Activated effector memory CD4-positive, alpha-beta T cell treated with anti-CD3 and anti-CD28 coated beads, Interleukin-2, amount 50 U/mL, for 16 hours (primary cell): ENCODE results near the gene PROS1.
"Not testable (repeated sequence)": the region's sequence is repeated elsewhere in the genome, so short reads cannot be mapped to it uniquely, and the experiment has no call there.

Source experiments
- DNase-seq: peaks from one replicate; pipeline ENCODE4 v3.0.0-alpha.2; 2020

The PROS1 gene

DNA sequence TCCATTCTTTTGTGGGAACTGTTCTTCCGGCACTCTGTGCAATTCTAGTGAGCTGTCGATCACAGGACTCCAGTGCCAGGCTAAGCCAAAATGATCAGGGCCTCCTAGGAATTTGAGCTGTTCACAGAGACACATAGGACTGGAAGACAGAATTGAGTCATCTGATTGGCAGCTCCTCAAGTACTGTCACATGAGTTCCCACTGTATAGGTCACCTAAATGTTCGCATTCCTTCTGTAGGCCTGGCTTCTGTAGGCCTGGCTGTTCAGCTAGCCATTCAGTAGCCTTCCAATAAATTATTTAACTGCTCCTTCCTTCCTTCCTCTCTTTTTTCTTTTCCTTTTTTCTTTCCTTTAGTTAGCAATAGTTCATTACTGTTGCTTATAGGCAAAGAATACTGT lies 4.3 kb downstream of the PROS1 start:
- DNase-seq = no peak

GRCh38 chr3:93965106-93965505 lies 8.6 kb downstream of the PROS1 start:
- DNase-seq = not testable (repeated sequence)

DNA sequence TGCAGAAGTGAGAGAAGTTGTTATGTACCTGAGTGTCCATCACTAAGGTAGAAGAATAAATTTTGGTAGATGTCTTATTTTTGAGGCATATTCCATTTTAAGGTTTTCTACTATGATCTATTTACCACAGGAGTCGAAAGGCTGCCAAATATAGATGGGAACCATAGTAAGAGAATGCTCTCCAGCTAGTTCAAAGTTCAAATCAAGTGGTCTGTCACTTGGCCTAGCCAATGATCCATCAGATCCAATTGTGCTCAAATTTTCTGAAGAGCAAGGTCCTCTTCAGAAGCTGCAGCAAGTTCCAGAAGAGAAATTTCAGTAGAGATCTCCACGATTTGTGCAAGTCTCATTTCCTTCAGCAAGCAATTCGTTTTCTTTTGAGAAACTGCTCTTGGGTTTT lies 10.9 kb downstream of the PROS1 start:
- DNase-seq = no peak

DNA sequence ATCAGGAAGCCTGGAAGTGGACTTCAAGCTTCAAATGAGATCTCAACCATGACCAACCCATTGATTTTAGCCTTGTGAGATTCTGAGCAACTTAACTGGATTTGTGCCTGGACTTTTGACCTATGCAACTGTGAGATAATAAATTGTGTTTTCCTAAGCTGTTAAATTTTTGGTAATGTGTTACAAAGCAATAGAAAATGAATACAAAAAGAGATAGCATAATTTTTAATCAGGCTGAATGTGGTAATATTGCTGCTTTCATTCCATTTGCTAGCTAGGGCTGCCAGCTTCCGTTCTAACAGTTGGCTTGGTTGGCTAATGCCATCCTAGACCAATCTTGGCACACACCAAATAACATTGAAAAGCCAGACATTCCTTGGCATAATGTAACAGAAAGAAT lies 12.2 kb downstream of the PROS1 start:
- no peak for DNase-seq

DNA sequence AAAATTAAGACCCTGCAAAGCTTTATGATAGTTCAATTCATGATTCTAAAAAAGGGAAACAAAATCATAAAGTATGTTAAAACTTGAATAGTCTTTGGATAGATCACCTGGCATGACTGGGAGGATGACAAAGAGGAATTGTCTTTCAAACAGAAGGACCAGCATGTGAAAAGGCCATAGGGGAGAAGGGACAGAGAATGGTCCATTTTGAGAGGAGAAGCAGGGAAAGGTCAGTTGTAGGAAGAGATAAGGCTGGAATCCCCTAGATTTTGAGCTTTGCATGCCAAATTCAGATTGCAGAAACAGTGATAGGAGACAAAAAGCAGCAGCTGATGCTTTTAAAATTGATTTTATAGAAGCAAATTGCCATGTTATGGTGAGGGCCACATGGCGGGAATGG lies 12.7 kb downstream of the PROS1 start:
- DNase-seq = no peak

- not testable (repeated sequence) for DNase-seq
Observed at GRCh38 chr3:93949958-93950357, 23.7 kb downstream of the PROS1 start.

GRCh38 chr3:93937485-93937884 lies 36.2 kb downstream of the PROS1 start:
- not testable (repeated sequence) for DNase-seq

DNA sequence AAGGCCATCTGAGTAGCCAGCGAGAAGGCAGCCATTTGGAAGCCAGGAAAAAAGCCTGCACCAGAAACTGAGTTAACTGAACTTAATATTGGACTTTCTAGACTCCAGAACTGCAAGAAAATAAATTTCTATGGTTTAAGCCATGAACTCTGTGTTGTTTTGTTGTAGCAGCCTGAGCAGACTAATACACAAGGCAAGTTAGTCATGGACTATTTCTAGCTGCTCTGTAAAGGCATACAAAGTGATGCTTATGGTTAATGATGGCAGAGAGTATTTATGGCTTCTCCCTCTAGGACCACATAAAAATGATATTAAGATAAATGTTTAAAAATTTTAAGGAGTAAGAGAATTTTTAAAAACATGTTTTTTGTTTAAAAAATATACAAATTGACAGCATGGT lies 37.1 kb downstream of the PROS1 start:
- DNase-seq = no peak

- DNase-seq = no peak
Observed at GRCh38 chr3:93934366-93935046, 39.2 kb downstream of the PROS1 start.

- no peak for DNase-seq
Observed at GRCh38 chr3:93931597-93932229, 42.0 kb downstream of the PROS1 start.

DNA sequence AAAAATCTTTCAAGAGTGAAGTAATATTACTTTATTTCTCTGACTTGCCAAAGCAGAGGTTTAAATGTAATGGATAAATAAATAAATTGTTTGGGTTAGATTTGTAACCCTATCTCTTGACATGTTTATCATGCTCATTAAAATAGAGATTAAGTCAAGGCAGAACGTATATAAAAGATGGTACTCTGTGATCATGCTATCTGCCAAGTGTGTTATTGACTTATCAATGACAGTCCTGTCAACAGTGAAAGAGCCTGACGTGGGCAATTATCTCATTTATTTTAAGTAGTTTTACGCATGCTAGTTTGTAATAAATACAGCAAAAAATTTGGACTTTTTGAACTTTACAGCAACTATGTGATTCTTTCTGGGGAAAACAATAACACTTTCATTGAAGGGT lies 43.7 kb downstream of the PROS1 start:
- no peak for DNase-seq

DNA sequence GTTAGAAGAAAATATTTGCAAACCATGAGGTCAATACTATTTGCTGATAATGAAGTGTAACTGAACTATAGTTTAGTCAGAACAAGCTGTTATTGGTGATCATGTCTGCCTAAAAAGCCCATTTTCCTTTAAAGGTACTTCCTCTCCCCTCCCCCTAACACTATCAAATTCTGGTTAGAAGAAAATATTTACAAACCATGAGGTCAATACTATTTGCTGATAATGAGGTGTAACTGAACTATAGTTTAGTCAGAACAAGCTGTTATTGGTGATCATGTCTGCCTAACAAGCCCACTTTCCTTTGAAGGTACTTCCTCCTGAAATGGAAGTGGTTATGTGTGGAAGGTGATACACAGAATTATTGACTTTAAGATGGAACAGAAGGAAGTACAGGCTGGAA lies 46.9 kb downstream of the PROS1 start:
- no peak for DNase-seq

GRCh38 chr3:93924491-93924890 lies 49.2 kb downstream of the PROS1 start:
- no peak for DNase-seq

DNA sequence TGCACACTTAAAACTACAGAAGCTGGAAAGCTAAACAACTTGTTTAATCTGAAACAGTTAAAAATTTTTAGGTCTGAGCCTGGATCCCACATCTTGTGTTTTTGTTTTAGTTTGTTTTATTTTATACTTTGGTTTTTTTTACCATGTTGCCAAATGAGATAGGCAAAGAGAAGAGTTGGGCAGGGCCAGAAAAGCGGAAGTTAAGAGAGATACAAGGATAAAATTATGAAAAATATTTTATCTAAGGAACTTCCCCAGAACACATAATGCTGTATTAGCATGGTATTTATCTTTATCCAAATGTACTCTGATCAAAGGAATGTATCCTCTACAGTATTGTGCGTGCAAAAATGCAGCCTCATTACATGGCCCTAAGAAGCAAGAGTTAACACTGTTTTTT lies 50.7 kb downstream of the PROS1 start:
- DNase-seq = no peak

- DNase-seq = not testable (repeated sequence)
Observed at GRCh38 chr3:93917546-93918029, 56.1 kb downstream of the PROS1 start.

DNA sequence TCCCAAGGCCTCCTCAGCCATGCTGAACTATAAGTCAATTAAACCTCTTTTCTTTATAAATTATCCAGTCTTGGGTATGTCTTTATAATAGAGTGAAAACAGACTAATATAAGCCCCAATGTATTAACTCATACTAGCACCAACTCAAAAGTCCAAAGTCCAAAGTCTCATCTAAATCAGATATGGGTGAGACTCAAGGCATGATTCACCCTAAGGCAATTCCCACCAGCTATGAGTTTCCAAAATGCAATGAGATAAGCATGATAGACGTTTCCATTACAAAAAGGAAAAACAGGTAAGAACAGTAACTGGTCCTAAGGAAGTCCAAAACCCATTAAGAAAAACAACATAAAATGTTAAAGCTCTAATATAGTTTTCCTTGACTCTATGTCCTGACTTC lies 60.1 kb downstream of the PROS1 start:
- DNase-seq = not testable (repeated sequence)

- DNase-seq = no peak
Observed at GRCh38 chr3:93911206-93911605, 62.5 kb downstream of the PROS1 start.

- no peak for DNase-seq
Observed at GRCh38 chr3:93910097-93910496, 63.6 kb downstream of the PROS1 start.

- no peak for DNase-seq
Observed at GRCh38 chr3:93907132-93907531, 66.6 kb downstream of the PROS1 start.

DNA sequence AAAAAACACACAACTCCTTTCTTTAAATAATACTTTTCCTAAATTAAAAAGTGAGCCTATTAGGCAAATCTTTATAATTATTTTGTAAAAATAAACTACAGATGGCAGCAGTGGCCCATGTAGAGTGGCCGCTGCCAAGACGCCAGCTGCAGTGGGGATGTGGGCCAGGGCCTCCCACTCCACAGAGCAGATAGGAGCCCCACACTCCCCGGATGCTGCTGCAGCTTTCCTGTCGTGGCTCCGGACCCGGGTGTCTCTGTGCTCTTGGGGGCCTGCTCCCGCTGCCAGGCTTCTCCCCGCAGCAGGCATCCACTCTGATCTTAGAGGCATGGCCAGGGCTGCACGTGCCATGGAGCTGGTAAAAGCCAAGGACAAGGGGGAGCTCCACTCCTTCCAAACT lies 67.5 kb downstream of the PROS1 start:
- DNase-seq = no peak

- DNase-seq = no peak
Observed at GRCh38 chr3:93904568-93904967, 69.1 kb downstream of the PROS1 start.

DNA sequence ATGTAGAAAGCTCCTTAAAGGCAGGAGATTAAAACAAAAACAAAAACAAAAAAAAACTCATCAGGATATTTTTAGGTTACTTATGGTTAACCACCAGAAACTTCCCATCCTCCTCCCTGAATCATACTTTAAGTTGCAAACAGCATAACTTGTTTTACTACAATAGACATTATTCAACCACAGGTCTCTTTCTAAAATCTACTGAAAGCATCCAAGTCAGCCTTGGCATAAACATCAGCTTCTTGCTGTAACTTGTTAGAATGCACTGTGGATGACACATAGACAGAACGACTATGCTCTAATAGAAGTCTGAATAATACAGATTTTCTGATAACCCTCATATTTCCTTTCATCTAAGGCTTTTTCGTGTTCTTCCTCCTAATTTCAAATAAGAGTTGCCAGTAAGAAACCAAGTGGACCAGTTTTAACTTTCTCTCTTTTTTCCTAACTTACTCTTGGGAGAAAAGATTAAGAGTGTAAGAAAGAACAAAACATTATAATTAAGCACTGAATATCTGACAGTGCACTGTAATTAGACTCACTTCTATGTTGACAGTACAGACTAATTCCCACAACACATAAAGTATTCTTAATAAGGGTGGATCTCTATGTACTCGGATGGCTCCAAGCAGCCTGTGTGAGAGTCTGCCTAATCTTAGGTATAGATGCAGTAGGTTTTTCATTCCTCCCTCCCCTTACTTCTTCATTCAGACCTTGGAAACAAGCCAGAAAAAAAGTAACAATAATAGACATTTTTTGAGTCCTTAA lies 95.3 kb downstream of the PROS1 start:
- not testable (repeated sequence) for DNase-seq

GRCh38 chr3:93877427-93877826 lies 96.3 kb downstream of the PROS1 start:
- not testable (repeated sequence) for DNase-seq

GRCh38 chr3:93873412-93873811 lies 100.3 kb downstream of the PROS1 start:
- DNase-seq = not testable (repeated sequence)
